GM21717 (cell line): ENCODE results near the gene LRIG1.

Experiments used
- ATAC-seq: cut with Tn5 transposase; IDR thresholded peaks from one replicate; pipeline ENCODE4 v1.9.1; 2021; ENCODE audit warnings: mild to moderate bottlenecking, moderate library complexity; ENCODE audit not compliant: unreplicated experiment

LRIG1 gene

GRCh38 chr3:66500576-66501482 is at the start of gene LRIG1:
Gene LRIG1 (minus strand): TSS chr3:66501022. CDS start chr3:66500407, 615 bp downstream.
- peak; percentile 99 for ATAC-seq

DNA sequence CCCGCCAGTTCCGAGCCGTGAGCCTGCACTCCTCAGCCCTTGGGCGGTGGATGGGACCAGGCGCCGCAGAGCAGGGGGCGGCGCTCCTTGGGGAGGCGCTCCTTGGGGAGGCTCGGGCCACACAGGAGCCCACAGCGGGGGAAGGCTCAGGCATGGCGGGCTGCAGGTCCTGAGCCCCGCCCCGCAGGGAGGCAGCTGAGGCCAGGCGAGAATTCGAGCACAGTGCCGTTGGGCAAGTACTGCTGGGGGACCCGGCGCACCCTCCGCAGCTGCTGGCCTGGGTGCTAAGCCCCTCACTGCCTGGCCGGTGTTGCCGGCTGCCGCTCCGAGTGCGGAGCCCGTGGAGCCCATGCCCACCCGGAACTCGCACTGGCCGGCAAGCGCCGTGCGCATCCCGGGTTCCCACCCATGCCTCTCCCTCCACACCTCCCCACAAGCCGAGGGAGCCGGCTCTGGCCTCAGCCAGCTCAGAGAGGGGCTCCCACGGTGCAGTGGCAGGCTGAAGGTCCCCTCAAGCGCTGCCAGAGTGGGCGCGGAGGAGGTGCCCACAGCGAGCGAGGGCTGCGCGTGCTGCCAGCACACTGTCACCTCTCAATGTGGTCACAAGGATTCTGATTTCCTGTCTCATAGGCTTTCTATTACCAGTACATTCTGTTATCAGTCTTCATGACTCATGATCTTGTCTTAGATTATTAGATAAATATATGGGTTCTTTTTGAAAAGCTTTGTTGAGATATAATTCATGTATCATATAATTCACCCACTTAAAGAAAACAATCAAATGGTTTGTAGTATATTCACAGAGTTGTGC is 44.0 kb upstream of the LRIG1 start:
- no peak for ATAC-seq

- ATAC-seq, result no peak
Measured at GRCh38 chr3:66542153-66542552, 41.3 kb upstream of the LRIG1 start.

- no peak for ATAC-seq
Measured at GRCh38 chr3:66539466-66539989, 38.7 kb upstream of the LRIG1 start.

GRCh38 chr3:66538390-66538789 is 37.6 kb upstream of the LRIG1 start:
- ATAC-seq, result no peak

- no peak for ATAC-seq
Measured at GRCh38 chr3:66537735-66538134, 36.9 kb upstream of the LRIG1 start.

- ATAC-seq, result no peak
Measured at GRCh38 chr3:66536791-66537190, 36.0 kb upstream of the LRIG1 start.

- no peak for ATAC-seq
Measured at GRCh38 chr3:66534304-66534845, 33.6 kb upstream of the LRIG1 start.

DNA sequence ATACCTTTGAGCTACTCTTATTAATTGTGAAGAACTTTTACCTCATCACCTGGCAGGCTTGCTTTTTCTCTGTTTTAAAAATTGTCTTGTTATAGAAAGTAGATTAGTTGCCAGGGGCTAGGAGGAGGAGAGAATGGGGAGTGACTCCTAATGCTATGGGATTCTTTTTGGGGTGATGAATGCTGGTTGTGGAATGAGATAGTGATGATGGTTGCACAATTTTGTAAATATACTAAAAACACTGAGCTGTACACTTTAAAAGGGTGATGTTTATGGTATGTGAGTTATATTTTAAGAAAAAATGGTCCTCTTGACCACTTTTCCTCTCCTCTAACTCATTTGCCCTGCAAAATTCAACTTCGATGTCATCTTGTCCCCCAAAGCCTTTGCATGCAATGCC is 31.8 kb upstream of the LRIG1 start:
- no peak for ATAC-seq

DNA sequence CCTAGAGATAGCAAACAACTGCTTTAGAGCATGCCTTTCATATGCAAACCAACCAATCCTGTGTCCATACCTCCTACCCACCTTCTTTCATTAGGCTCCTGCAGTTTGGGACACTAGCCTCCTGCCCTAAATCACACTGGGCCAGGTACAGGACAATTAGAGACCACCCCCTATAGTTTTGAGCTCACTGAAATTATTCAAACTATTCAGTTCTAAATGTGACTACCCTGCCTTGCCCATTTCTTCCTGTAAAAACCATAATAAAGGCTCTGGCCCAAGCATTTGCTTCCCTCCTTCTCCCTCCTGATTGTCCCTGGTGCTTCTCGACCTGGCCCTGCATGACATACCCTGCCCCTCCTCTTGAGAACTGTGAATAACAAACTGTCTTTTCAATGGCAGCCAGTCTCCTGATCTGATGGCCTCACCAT is 31.4 kb upstream of the LRIG1 start:
- ATAC-seq, result no peak

- ATAC-seq, result no peak
Measured at GRCh38 chr3:66531256-66531655, 30.4 kb upstream of the LRIG1 start.

- ATAC-seq, result no peak
Measured at GRCh38 chr3:66527246-66527645, 26.4 kb upstream of the LRIG1 start.

DNA sequence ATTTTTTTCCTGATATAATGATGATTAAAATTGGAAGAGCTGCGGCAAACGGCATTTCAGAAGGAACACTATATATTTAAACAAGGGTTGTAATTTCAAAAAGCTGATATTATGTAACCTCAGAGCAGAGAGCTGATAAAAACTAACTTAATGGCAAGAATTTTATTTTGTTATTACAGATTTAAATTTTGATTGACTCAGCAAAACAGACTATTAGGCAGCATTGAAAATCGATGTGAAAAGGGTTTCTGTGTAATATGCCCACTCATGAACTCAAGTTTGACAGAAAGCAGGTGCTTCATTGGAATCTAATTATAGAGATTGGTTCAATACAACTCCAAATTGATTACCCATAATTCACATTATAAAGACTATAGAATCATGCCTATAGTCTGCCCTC is 24.9 kb upstream of the LRIG1 start:
- ATAC-seq, result no peak

- ATAC-seq, result no peak
Measured at GRCh38 chr3:66520724-66521123, 19.9 kb upstream of the LRIG1 start.

GRCh38 chr3:66518644-66519043 is 17.8 kb upstream of the LRIG1 start:
- no peak for ATAC-seq

DNA sequence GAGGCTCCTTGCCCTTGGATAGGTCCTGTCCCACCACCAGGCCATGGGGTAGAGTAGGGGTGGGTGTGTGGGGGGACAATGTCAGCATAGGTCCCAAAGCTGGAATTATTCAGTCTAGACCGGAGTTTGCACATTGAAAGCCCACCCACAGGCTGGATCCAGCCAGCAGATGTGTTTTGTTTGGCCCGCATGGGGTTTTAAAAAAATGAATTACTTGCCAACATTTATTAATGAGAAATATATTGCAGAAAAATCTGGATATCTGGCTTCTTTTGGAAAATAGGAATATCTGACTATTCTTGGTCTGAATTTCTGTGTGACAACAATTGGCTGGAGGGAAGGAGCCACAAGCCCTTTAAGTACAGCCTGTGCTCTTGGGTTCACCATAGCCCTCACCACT is 17.3 kb upstream of the LRIG1 start:
- ATAC-seq, result no peak

GRCh38 chr3:66517241-66517640 is 16.4 kb upstream of the LRIG1 start:
- ATAC-seq, result no peak

DNA sequence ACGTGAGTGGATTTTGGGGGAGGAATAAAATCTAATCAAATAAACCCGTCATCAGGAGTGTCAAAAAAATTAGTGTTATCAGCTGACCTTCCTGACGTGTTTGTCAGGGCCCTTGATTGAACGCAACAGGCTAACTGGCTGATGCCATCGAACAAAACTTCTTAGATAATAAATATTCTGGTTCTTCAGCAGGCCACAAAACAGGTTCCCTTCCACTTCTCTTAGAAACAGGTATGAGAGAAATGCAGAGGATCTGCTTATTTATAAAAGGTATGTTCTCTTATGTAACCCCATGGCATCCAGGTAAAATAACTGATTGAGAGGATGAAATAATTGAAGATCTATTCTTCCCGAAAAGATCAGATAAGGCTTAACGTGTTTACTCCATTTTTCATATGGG is 7.6 kb upstream of the LRIG1 start:
- ATAC-seq, result no peak

- no peak for ATAC-seq
Measured at GRCh38 chr3:66507423-66508260, 6.8 kb upstream of the LRIG1 start.

DNA sequence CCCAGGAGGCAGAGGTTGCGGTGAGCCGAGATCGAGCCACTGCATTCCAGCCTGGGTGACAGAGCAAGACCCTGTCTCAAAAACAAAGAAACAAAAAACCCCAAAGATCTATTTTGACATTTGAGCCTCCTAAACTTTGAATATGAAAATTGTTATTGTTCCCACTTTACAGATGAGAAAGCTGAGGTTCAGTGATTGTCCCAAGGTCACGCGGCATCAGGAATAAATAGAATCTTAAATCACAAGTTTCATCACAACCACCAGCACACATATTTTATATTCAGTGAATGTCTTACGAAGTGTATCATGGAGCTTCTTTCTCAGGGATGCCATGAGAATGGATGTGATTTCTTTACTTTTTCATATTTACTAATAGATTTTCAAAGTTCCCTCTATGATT is 5.3 kb upstream of the LRIG1 start:
- no peak for ATAC-seq
